UCSD-AML1 (cell line): ENCODE data around the gene MTRFR.

Source experiments
- DNase-seq: peaks from one replicate; lab custom pipeline; 2025; ENCODE audit not compliant: unreplicated experiment; lab: John Stamatoyannopoulos, UW

Gene MTRFR

GRCh38 chr12:123269896-123270213 is 36.6 kb downstream of the MTRFR start:
- DNase-seq, result no peak

GRCh38 chr12:123270214-123271000 is 37.2 kb downstream of the MTRFR start:
- DNase-seq, result peak; percentile 33

- peak; percentile 67 for DNase-seq
These were observed 37.9 kb downstream of the MTRFR start for GRCh38 chr12:123271001-123271668.

- no peak for DNase-seq
These were observed 39.9 kb downstream of the MTRFR start for GRCh38 chr12:123273166-123273565.

- DNase-seq, result no peak
These were observed 44.9 kb downstream of the MTRFR start for GRCh38 chr12:123278101-123278627.

GRCh38 chr12:123280971-123281370 is 47.7 kb downstream of the MTRFR start:
- DNase-seq, result no peak

GRCh38 chr12:123282111-123282510 is 48.9 kb downstream of the MTRFR start:
- no peak for DNase-seq

GRCh38 chr12:123283461-123283860 is 50.2 kb downstream of the MTRFR start:
- DNase-seq, result no peak

GRCh38 chr12:123284669-123285068 is 51.4 kb downstream of the MTRFR start:
- no peak for DNase-seq

GRCh38 chr12:123286652-123287373 is 53.6 kb downstream of the MTRFR start:
- no peak for DNase-seq

- no peak for DNase-seq
These were observed 55.6 kb downstream of the MTRFR start for GRCh38 chr12:123288751-123289346.

GRCh38 chr12:123289911-123290310 is 56.7 kb downstream of the MTRFR start:
- DNase-seq, result no peak

- DNase-seq, result no peak
These were observed 60.0 kb downstream of the MTRFR start for GRCh38 chr12:123293178-123293760.

GRCh38 chr12:123305136-123305535 is 71.9 kb downstream of the MTRFR start:
- DNase-seq, result no peak

GRCh38 chr12:123306200-123306599 is 73.0 kb downstream of the MTRFR start:
- no peak for DNase-seq
